Measurements from ENCODE around the gene PLA2G2F.

Gene PLA2G2F

GRCh38 chr1:20174937-20175666 is 36.0 kb downstream of the PLA2G2F start:
- DNase-seq (ENCODE audit: extremely low read depth, low read depth), result no peak

GRCh38 chr1:20178634-20179370 is 39.7 kb downstream of the PLA2G2F start:
- no peak for TF ChIP-seq CTCF (IDR thresholded peaks at IDR 0.05; ENCODE audit: low read depth, low read length)
- DNase-seq (ENCODE audit: extremely low read depth, low read depth), result no peak

More at GRCh38 chr1:20174937-20175666, 36.0 kb downstream of the PLA2G2F start:
- no peak for TF ChIP-seq CTCF (IDR thresholded peaks at IDR 0.05; ENCODE audit: low read depth, low read length)

GRCh38 chr1:20179371-20180128 is 40.4 kb downstream of the PLA2G2F start:
- no peak for DNase-seq (ENCODE audit: extremely low read depth, low read depth)
- TF ChIP-seq CTCF (IDR thresholded peaks at IDR 0.05; ENCODE audit: low read depth, low read length), result no peak

DNA sequence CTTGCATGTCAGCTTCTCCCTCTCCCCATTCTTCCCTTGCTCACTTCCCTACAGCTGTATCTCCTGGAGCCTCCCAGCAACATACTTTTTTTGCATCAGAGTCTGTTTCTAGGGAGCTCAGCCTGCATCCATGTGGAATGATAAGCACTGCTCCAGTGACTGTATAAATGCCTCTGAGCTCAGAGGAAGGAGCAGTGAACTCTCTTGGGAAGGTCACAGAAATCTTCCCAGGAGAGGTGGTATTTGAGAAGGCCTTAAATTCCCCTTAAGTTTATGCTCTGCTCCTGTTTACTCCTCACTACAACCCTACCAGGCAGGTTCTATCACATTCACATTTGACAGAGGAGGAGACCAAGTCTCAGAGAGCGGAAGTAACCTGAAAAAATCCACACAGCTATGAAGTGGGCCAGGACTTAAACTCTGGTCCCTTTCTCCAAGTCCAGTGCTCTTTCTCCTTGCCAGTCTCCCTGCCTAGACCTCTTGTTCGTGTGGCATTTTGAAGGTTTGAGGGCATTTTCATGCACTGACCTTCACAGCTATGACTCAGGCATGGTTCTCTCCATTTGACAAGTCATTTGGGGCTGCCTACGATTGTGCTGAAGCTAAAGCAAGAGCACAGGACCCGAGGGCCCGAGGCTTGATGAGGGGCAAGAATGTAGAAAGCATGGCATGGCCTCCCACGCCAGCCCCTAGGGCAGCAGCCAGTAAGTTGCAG is 41.2 kb downstream of the PLA2G2F start:
- no peak for TF ChIP-seq CTCF (IDR thresholded peaks at IDR 0.05; ENCODE audit: low read depth, low read length)
- no peak for DNase-seq (ENCODE audit: extremely low read depth, low read depth)

DNA sequence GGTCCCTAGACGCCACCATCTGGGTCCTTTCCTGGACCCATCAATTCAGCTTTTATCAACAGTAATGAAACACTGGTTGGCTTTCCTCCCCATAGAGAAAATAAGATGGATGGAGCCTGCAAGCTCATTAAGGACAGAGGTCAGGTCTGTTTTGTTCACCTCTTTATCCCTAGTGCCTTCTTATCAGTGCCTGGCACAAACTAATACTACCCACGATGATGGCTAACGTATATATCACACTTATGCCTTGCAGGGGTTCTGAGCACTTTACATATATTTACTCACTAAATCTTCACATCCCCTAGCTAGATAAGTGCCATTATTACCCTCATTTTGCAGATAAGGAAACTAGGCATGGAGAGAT is 41.7 kb downstream of the PLA2G2F start:
- DNase-seq (ENCODE audit: extremely low read depth, low read depth), result no peak
- no peak for TF ChIP-seq CTCF (IDR thresholded peaks at IDR 0.05; ENCODE audit: low read depth, low read length)

- DNase-seq (ENCODE audit: extremely low read depth, low read depth), result no peak
- TF ChIP-seq CTCF (IDR thresholded peaks at IDR 0.05; ENCODE audit: low read depth, low read length), result no peak
Measured at GRCh38 chr1:20182415-20182814, 43.3 kb downstream of the PLA2G2F start.
